Measurements from ENCODE around the gene TRIM26. TPM values are rescaled to one million over a fixed set of nuclear protein-coding genes. Genes with fewer than 3 reads are reported as not detected.
"Not testable (repeated sequence)": the region's sequence is repeated elsewhere in the genome, so short reads cannot be mapped to it uniquely, and the experiment has no call there.

The TRIM26 gene
- total RNA-seq, 1 experiment from 2014 or later: 36.3 TPM

DNA sequence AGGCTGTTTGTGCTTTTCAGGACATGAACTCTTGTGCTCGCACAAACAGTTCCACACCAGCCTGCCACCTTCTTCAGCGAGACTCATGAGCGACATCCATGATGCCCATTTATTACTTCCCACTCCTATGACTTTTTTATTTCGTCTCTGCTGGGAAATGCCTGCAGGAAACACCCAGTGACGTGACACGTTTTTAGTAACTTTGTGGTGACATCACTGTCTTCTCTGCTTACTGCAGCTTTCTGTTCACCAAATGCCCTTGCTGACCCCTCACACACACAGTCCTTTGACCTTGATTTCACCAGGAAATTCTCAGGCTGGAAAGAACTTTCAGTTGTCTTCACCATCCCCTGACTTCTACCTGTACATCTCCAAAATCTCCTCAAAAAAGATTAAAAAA lies 68.4 kb downstream of the TRIM26 start:
- DNase-seq: no peak
- H3K4me3 ChIP-seq: no peak overlapping the region
- H3K27ac ChIP-seq: no peak overlapping the region
- peaks cover under 1% of the 10 kb centered on the region; the same call in 1 of the 2 replicates for H3K4me1 ChIP-seq
- H3K9me3 ChIP-seq (replicated peaks): no peaks in the 10 kb centered on the region
- H3K36me3 ChIP-seq: no peaks in the 10 kb centered on the region
- H3K27me3 ChIP-seq: no peaks in the 10 kb centered on the region; the same call in 1 of the 2 replicates

DNA sequence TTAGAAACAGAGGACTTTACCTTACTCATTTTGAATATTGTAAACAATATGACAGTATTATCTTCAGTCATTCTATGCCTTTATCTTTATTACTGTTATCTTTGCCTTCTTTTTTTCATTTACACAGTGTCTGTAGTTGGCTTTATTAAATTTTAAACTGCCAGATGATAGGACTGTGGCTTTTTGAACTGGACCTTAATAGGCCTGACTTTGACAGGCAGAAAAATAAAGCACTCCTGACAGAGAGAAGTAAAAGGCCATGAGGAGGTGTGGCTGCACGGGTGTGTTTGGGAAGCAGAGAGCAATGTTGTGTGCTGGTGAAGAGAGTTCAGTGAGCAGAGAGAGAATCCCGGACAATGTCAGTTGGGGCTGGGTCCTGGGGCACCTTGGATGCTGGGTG lies 69.4 kb downstream of the TRIM26 start:
- H3K9me3 ChIP-seq (replicated peaks): no peaks in the 10 kb centered on the region
- no peaks in the 10 kb centered on the region for H3K4me1 ChIP-seq
- H3K27me3 ChIP-seq: no peaks in the 10 kb centered on the region; the same call in 1 of the 2 replicates
- no peak for DNase-seq
- H3K27ac ChIP-seq: no peak overlapping the region
- no peak overlapping the region for H3K4me3 ChIP-seq
- no peaks in the 10 kb centered on the region for H3K36me3 ChIP-seq

DNA sequence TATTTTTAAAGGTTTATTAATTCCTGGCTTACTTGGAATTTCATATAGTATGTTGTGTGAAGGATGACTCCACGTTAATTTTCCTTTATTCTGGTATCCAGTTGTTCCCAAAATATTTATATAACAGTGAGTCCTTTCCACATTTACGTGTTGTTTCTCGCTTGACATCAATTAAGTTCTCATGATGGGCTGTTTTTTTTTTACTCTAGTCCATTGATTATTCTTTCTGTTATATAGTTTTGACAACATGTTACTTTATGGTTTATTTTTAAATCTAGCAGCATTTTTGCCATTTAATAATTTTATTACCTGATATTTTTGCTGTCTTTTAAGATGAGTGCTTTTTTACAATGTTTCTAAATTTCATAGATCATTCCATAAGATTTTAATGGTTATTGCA lies 70.5 kb downstream of the TRIM26 start:
- DNase-seq: no peak
- Histone ChIP-seq H3K27me3 (no peaks in the 10 kb centered on the region; the same call in 1 of the 2 replicates), H3K27ac (no peak overlapping the region), H3K4me1 (no peaks in the 10 kb centered on the region), H3K9me3 (replicated peaks) (no peaks in the 10 kb centered on the region), H3K4me3 (no peak overlapping the region), H3K36me3 (no peaks in the 10 kb centered on the region)

DNA sequence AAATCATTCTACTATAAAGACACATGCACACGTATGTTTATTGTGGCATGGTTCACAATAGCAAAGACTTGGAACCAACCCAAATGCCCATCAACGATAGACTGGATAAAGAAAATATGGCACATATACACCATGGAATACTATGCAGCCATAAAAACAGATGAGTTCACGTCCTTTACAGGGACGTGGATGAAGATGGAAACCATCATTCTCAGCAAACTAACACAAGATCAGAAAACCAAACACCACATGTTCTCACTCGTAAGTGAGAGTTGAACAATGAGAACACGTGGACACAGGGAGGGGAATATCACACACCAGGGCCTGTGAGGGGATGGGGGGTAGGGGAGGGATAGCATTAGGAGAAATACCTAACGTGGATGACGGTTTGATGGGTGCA lies 73.0 kb downstream of the TRIM26 start:
- DNase-seq; H3K9me3 ChIP-seq (replicated peaks); H3K4me3 ChIP-seq; H3K4me1 ChIP-seq; H3K27me3 ChIP-seq; H3K27ac ChIP-seq; H3K36me3 ChIP-seq: not testable (repeated sequence)

DNA sequence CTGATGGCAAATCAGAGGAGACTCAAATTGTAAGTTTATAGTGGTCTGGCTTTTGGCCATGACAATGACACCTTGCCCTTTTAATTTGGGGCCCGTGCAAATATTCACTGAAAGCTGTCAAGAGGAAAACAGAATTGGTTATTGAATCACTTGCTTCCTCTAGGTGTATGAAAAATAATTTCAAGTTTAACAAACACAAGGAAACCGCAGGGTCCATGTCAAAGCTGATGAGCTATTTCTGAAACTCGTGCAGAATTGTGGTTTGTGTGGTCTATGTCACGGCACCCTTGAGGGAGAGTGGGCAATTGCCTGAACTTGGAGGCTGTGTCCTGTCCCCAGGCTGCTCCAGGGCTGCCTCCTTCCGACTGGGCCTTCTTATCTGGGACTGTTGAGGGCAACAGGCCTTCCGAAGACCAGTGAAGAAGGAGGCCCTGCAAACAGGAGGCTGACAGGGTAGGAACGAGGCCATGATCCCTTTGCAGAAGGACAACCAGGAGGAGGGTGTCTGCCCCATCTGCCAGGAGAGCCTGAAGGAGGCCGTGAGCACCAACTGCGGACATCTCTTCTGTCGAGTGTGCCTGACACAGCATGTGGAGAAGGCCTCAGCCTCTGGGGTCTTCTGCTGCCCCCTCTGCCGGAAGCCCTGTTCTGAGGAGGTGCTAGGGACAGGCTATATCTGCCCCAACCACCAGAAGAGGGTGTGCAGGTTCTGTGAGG lies 76.5 kb downstream of the TRIM26 start:
- Histone ChIP-seq H3K4me3 (no peak overlapping the region), H3K9me3 (replicated peaks) (no peaks in the 10 kb centered on the region), H3K36me3 (no peaks in the 10 kb centered on the region), H3K27ac (no peak overlapping the region), H3K27me3 (no peaks in the 10 kb centered on the region), H3K4me1 (no peaks in the 10 kb centered on the region)
- no peak for DNase-seq

DNA sequence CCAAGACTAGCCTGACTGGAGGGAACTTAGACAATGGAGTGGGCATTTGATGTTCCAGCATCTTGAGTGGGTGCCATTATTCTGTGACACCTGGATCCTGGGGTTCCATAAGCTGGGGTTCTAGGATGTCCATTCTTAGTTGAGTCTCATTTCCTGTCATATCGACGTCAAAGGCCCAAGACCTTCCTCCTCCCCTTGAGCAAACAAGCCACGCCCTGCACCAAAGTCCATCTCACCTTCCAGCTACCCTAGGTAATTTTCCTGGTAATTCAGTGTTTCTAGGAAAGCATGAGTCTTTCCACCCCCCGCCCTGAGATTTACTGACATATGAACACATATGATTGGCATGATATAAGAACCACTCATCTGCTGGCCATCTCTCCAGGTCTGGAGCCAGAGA lies 77.4 kb downstream of the TRIM26 start, which contains the start of gene TRIM40:
Gene TRIM40, plus strand, starts transcription at position 384 of the 400 bp plus-strand sequence. CDS start 897 bp downstream, outside the sequence.
- H3K36me3 ChIP-seq: no peaks in the 10 kb centered on the region
- H3K4me3 ChIP-seq: no peak within 1 kb of the TSS
- H3K27me3 ChIP-seq: no peaks in the 10 kb centered on the region
- no peaks in the 10 kb centered on the region for H3K9me3 ChIP-seq (replicated peaks)
- peaks cover 2% of the 10 kb centered on the region; the same call in 1 of the 2 replicates for H3K4me1 ChIP-seq
- H3K27ac ChIP-seq: no peak within 1 kb of the TSS
- no peak for DNase-seq

DNA sequence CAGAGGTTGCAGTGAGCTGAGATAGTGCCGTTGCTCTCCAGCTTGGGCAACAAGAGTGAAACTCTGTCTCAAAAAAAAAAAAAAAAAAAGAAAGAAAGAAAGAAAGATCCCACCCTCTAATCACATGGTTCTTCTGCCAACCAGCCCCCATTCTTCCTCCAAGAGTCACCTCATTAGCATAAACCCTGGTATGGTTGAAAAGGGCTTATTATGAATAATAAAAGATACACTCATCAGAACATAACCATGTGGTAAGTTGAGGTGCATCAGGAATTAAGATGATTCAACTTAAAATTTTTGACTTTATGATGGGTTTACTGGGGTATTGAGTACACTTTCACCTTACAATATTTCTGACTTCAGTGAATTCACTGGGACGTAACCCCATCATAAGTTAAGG lies 78.1 kb downstream of the TRIM26 start:
- Histone ChIP-seq H3K27ac (no peak overlapping the region), H3K4me1 (peaks cover 5% of the 10 kb centered on the region; the same call in 1 of the 2 replicates), H3K9me3 (replicated peaks) (no peaks in the 10 kb centered on the region), H3K36me3 (no peaks in the 10 kb centered on the region), H3K27me3 (no peaks in the 10 kb centered on the region), H3K4me3 (no peak overlapping the region)
- DNase-seq: no peak

Other genes with a start within 250 kb of the TRIM26 start
- 31.0 and 40.6 TPM in 2 replicates for gene POLR1H, start 152.1 kb downstream of the TRIM26 start, total RNA-seq (2014; rRNA removed; shearing (Covaris generic))
- gene PPP1R11, start 146.2 kb downstream of the TRIM26 start, total RNA-seq (2014; rRNA removed; shearing (Covaris generic)): 43.5 and 43.9 TPM in 2 replicates
- not detected in 2 replicates for gene RNF39, start 137.6 kb downstream of the TRIM26 start, total RNA-seq (2014; rRNA removed; shearing (Covaris generic))
- gene TRIM31, start 100.3 kb downstream of the TRIM26 start, total RNA-seq (2014; rRNA removed; shearing (Covaris generic)): 0.10 TPM in 1 of 2 replicates, not detected in the other
- not detected in 2 replicates for gene TRIM40, start 77.3 kb downstream of the TRIM26 start, total RNA-seq (2014; rRNA removed; shearing (Covaris generic))
- not detected in 2 replicates for gene TRIM10, start 52.2 kb downstream of the TRIM26 start, total RNA-seq (2014; rRNA removed; shearing (Covaris generic))
- 0.08 and 0.28 TPM in 2 replicates for gene TRIM15, start 49.9 kb downstream of the TRIM26 start, total RNA-seq (2014; rRNA removed; shearing (Covaris generic))
- gene TRIM39, start 113.5 kb upstream of the TRIM26 start, total RNA-seq (2014; rRNA removed; shearing (Covaris generic)): 5.9 and 8.7 TPM in 2 replicates
- gene RPP21, start 131.8 kb upstream of the TRIM26 start, total RNA-seq (2014; rRNA removed; shearing (Covaris generic)): 38.0 and 52.4 TPM in 2 replicates